GM06990 (cell line): ENCODE measurements around the gene CPN2.
A peak's percentile ranks its signal among the peaks of the same experiment; 100 is the strongest.

ENCODE experiments used
- DNase-seq: peaks from one replicate; pipeline ENCODE4 v3.0.0-alpha.2; 2011; ENCODE audit not compliant: insufficient read length; ENCODE audit errors: extremely low read depth
- H3K27me3 ChIP-seq: replicated peaks from 2 replicates; pipeline ENCODE4 v1.6.0; 2011; ENCODE audit warnings: low read length; ENCODE audit not compliant: control insufficient read depth, insufficient read depth
- H3K36me3 ChIP-seq: 2 replicates; pipeline ENCODE4 v1.5.1; 2011; ENCODE audit warnings: low read length; ENCODE audit not compliant: control insufficient read depth, insufficient read depth
- H3K4me3 ChIP-seq: replicated peaks from 2 replicates; pipeline ENCODE4 v1.5.1; 2011; ENCODE audit warnings: low read depth, mild to moderate bottlenecking, control low read depth, low read length
- TF ChIP-seq, protein P1 (sequence below): IDR thresholded peaks from 2 replicates; pipeline ENCODE4 v1.5.1; 2011; ENCODE audit warnings: low read length, control low read depth, mild to moderate bottlenecking, inconsistent platforms; ENCODE audit not compliant: insufficient read depth, poor library complexity, severe bottlenecking

CPN2 gene

GRCh38 chr3:194339840-194340239 is 11.3 kb downstream of the CPN2 start:
- DNase-seq: no peak
- peaks cover 3% of the 10 kb centered on the region for H3K27me3 ChIP-seq
- TF ChIP-seq, protein P1, sequence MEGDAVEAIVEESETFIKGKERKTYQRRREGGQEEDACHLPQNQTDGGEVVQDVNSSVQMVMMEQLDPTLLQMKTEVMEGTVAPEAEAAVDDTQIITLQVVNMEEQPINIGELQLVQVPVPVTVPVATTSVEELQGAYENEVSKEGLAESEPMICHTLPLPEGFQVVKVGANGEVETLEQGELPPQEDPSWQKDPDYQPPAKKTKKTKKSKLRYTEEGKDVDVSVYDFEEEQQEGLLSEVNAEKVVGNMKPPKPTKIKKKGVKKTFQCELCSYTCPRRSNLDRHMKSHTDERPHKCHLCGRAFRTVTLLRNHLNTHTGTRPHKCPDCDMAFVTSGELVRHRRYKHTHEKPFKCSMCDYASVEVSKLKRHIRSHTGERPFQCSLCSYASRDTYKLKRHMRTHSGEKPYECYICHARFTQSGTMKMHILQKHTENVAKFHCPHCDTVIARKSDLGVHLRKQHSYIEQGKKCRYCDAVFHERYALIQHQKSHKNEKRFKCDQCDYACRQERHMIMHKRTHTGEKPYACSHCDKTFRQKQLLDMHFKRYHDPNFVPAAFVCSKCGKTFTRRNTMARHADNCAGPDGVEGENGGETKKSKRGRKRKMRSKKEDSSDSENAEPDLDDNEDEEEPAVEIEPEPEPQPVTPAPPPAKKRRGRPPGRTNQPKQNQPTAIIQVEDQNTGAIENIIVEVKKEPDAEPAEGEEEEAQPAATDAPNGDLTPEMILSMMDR: no peak
- no peak overlapping the region for H3K4me3 ChIP-seq
- no peaks in the 10 kb centered on the region for H3K36me3 ChIP-seq

- TF ChIP-seq, protein P1: peak; percentile 6
- Histone ChIP-seq H3K27me3 (peaks cover 3% of the 10 kb centered on the region), H3K36me3 (no peaks in the 10 kb centered on the region), H3K4me3 (no peak overlapping the region)
- DNase-seq: no peak
These were observed 11.8 kb downstream of the CPN2 start for GRCh38 chr3:194339356-194339755.

GRCh38 chr3:194337965-194338753 is 13.0 kb downstream of the CPN2 start:
- TF ChIP-seq, protein P1: no peak
- DNase-seq: no peak
- H3K4me3 ChIP-seq: no peak overlapping the region
- H3K36me3 ChIP-seq: no peaks in the 10 kb centered on the region
- H3K27me3 ChIP-seq: peaks cover 3% of the 10 kb centered on the region

DNA sequence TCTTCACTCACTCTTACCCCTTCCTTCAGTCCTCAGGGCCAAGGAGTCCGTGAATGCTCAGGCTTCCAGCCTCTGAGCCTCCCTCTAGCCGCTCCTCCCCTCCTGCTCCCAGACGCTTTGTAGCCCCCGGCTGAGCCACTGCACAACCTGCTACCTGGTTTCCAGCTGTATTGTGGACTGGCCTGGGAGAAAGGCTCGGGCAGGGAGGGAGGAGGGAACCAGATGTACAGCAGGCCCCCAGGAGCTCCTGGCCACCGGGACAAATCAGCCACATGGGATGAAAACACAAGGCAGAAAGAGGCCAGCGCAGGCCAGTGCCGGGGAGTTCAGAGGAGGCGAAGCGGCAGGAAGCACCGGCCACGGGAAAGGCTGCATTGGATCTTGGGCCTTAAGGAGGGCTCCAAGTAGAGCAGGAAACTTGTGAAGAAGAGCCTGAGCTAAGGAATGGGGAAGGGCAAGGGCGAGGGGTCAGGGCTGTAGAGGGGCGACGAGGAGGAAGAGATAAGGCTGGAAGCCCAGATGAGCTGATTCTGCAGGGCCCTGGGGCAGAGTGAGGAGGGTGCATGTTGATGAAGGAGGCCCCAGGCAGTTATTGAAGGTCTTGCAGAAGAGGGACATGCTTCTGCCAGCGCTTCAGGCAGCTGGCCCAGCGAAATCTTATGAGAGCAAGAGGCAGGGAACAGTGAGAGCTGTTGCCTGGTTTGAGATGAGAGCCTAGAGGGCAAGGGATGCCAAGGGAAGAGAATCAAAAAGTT is 14.3 kb downstream of the CPN2 start:
- H3K36me3 ChIP-seq: no peaks in the 10 kb centered on the region
- H3K4me3 ChIP-seq: no peak overlapping the region
- no peak for DNase-seq
- peaks cover 2% of the 10 kb centered on the region; the same call in 1 of the 2 replicates for H3K27me3 ChIP-seq
- TF ChIP-seq, protein P1: no peak

DNA sequence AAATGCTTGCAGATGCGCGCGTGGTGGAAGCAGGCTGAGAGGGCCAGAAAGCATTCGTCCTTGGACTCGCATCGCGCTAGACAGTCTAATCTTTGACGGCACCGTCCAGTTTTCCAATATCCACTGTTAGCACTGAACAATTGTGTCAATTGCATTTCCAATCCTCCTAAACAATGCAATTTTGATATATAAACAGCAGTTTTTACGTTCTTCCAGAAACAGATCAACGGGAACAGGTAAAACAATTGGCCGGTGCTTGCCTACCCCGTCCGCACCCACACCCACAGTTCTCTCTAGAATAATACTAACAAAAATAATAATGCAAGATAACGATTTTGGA is 17.2 kb downstream of the CPN2 start:
- H3K4me3 ChIP-seq: no peak overlapping the region
- DNase-seq: no peak
- TF ChIP-seq, protein P1: no peak
- H3K36me3 ChIP-seq: no peaks in the 10 kb centered on the region
- H3K27me3 ChIP-seq: peaks cover 2% of the 10 kb centered on the region; the same call in 1 of the 2 replicates
